ENCODE data around the gene NAV2. TPM values are rescaled to one million over a fixed set of nuclear protein-coding genes. Genes with fewer than 3 reads are reported as not detected.

The NAV2 gene
- total RNA-seq, 1 experiment from 2014 or later, result 139 TPM

DNA sequence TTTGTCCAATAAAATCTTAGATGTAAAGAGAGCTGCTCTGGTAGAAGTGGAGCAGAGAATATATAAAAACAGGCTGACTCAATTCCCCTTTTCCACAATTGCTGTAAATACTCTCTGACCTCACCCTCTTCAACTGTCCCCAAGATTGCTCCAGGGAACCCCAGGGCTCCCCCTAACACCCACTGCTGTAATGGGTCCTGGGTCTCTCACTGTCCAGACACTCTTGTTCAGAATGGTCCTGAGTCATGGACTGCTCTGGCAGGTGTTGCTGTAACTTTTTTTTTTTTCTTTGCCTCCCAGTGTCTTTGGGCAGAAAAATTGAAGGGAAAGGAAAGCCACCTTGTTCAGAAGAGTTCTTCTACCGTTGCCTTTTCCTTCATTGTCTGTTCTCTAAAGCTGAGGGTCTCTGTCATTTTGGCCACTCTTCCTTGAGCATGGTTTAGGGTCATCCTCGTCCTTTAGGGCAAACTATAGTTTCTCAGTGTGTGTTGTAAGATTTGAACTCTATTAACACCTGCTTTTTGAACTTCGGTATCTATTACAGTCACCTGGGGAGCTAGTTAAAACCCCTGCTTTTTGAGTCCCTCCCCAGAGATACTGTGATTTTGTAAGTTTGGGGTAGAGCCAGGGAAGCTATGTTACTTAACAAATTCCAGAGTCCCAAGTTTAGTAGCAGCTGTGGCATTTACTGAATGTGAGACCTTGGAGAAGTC is 209.5 kb downstream of the NAV2 start:
- Mint-ChIP-seq H3K9me3 (ENCODE audit: unreplicated experiment) (no peaks in the 10 kb centered on the region), H3K27me3 (ENCODE audit: insufficient read depth, unreplicated experiment) (no peaks in the 10 kb centered on the region), H3K36me3 (ENCODE audit: insufficient read depth, unreplicated experiment) (peaks cover 12% of the 10 kb centered on the region), H3K4me3 (ENCODE audit: unreplicated experiment) (no peak overlapping the region), H3K27ac (ENCODE audit: low read depth, unreplicated experiment) (peak overlapping the region; percentile 35), H3K4me1 (ENCODE audit: insufficient read depth, unreplicated experiment) (peaks cover 32% of the 10 kb centered on the region)
- no peak for DNase-seq (ENCODE audit: unreplicated experiment)
- POLR2A ChIA-PET, result interaction anchor here (1.2 to 1.6 kb wide), 2 partner anchors 12 to 73 kb away, joined by 3 read pairs; no protein-coding TSS in a partner anchor
- TF ChIP-seq, protein P1, sequence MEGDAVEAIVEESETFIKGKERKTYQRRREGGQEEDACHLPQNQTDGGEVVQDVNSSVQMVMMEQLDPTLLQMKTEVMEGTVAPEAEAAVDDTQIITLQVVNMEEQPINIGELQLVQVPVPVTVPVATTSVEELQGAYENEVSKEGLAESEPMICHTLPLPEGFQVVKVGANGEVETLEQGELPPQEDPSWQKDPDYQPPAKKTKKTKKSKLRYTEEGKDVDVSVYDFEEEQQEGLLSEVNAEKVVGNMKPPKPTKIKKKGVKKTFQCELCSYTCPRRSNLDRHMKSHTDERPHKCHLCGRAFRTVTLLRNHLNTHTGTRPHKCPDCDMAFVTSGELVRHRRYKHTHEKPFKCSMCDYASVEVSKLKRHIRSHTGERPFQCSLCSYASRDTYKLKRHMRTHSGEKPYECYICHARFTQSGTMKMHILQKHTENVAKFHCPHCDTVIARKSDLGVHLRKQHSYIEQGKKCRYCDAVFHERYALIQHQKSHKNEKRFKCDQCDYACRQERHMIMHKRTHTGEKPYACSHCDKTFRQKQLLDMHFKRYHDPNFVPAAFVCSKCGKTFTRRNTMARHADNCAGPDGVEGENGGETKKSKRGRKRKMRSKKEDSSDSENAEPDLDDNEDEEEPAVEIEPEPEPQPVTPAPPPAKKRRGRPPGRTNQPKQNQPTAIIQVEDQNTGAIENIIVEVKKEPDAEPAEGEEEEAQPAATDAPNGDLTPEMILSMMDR (IDR thresholded peaks at IDR 0.05; ENCODE audit: unreplicated experiment), result no peak
- no TSS peak for BruUV-seq (replicated peaks)
- CTCF ChIA-PET, result interaction anchor here (0.6 to 3.3 kb wide), 13 partner anchors 8 to 662 kb away, joined by 3 to 16 read pairs (median 3); no protein-coding TSS in a partner anchor
- intact Hi-C loops (cut with micrococcal nuclease), result no loop called here

DNA sequence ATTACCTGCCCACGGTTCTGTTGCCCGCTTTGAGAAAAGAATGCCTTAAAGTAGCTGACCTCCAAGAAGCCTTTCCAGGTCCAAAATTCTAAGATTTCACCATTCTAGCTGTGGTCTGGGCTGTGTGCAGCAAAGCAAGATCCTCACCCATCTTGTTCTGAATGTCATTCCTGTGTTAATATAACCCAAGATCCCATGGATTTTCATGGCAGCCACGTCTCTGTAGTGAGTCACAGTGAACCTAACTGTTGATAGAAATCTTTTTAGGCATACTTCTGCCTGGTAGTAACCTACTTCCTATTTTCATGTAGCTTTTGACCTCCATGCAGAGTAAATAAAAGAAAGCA is 210.0 kb downstream of the NAV2 start:
- Mint-ChIP-seq H3K27me3 (ENCODE audit: insufficient read depth, unreplicated experiment) (no peaks in the 10 kb centered on the region), H3K9me3 (ENCODE audit: unreplicated experiment) (no peaks in the 10 kb centered on the region), H3K36me3 (ENCODE audit: insufficient read depth, unreplicated experiment) (peaks cover 12% of the 10 kb centered on the region), H3K4me1 (ENCODE audit: insufficient read depth, unreplicated experiment) (peaks cover 29% of the 10 kb centered on the region), H3K27ac (ENCODE audit: low read depth, unreplicated experiment) (no peak overlapping the region), H3K4me3 (ENCODE audit: unreplicated experiment) (no peak overlapping the region)
- ChIA-PET CTCF (interaction anchor here (0.6 to 3.3 kb wide), 9 partner anchors 9 to 663 kb away, joined by 3 to 10 read pairs (median 3); no protein-coding TSS in a partner anchor), POLR2A (interaction anchor here (1.2 to 1.6 kb wide), 2 partner anchors 12 to 73 kb away, joined by 3 read pairs; no protein-coding TSS in a partner anchor)
- BruUV-seq (replicated peaks), result no TSS peak
- intact Hi-C loops (cut with micrococcal nuclease), result no loop called here
- no peak for DNase-seq (ENCODE audit: unreplicated experiment)
- TF ChIP-seq, protein P1 (IDR thresholded peaks at IDR 0.05; ENCODE audit: unreplicated experiment), result no peak

DNA sequence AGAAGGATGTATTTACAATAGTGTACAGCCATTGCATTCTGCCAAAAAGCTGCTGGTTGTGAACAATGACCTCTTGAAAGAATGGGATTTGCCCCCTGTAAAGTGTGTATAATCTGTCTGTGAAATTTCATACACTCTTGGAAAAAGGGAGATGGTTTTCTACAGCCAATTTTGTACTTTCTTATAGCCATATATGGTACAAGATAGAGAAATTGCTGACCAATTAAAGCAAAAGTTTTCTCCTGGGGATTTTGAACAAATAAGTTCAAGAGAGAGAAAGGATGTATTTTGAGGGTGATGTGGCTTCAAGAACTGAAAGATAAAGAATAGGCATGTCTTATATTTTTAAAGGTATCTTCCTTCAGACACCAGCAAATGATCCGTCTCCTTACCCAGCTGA is 211.0 kb downstream of the NAV2 start:
- TF ChIP-seq, protein P1 (IDR thresholded peaks at IDR 0.05; ENCODE audit: unreplicated experiment), result no peak
- ChIA-PET POLR2A (interaction anchor here (1.6 kb wide), 1 partner anchor 11 kb away, joined by 3 read pairs; no protein-coding TSS in a partner anchor), CTCF (interaction anchor here (0.7 to 2.9 kb wide), 6 partner anchors 12 to 250 kb away, joined by 3 to 10 read pairs (median 3); no protein-coding TSS in a partner anchor)
- H3K27me3 Mint-ChIP-seq (ENCODE audit: insufficient read depth, unreplicated experiment), result no peaks in the 10 kb centered on the region
- no peak overlapping the region for H3K4me3 Mint-ChIP-seq (ENCODE audit: unreplicated experiment)
- H3K27ac Mint-ChIP-seq (ENCODE audit: low read depth, unreplicated experiment), result peak overlapping the region; percentile 12
- intact Hi-C loops (cut with micrococcal nuclease), result no loop called here
- DNase-seq (ENCODE audit: unreplicated experiment), result no peak
- no peaks in the 10 kb centered on the region for H3K9me3 Mint-ChIP-seq (ENCODE audit: unreplicated experiment)
- peaks cover 20% of the 10 kb centered on the region for H3K4me1 Mint-ChIP-seq (ENCODE audit: insufficient read depth, unreplicated experiment)
- no TSS peak for BruUV-seq (replicated peaks)
- H3K36me3 Mint-ChIP-seq (ENCODE audit: insufficient read depth, unreplicated experiment), result peaks cover 12% of the 10 kb centered on the region

DNA sequence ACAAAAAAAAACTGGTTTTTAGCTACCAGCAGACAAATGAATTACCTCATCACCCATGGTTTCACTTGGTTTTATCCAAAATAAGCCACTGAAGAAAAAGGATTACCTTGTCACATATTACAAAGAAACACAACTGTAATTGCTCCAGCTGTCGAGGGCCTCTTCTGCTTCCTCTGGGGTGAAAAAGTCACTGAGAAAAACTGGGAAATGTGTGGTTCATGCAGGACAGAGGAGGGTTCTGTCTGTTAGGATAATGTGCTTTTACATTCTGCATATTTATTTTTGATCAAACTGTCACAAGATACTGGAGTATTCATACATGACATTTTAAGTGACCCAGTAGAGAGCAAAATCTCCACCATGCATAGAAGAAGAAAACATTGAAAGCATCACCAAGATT is 211.7 kb downstream of the NAV2 start:
- Mint-ChIP-seq H3K36me3 (ENCODE audit: insufficient read depth, unreplicated experiment) (peaks cover 12% of the 10 kb centered on the region), H3K27me3 (ENCODE audit: insufficient read depth, unreplicated experiment) (no peaks in the 10 kb centered on the region), H3K9me3 (ENCODE audit: unreplicated experiment) (no peaks in the 10 kb centered on the region), H3K4me3 (ENCODE audit: unreplicated experiment) (no peak overlapping the region), H3K4me1 (ENCODE audit: insufficient read depth, unreplicated experiment) (peaks cover 13% of the 10 kb centered on the region), H3K27ac (ENCODE audit: low read depth, unreplicated experiment) (no peak overlapping the region)
- BruUV-seq (replicated peaks), result no TSS peak
- DNase-seq (ENCODE audit: unreplicated experiment), result no peak
- TF ChIP-seq, protein P1 (IDR thresholded peaks at IDR 0.05; ENCODE audit: unreplicated experiment), result no peak
- POLR2A ChIA-PET, result no interaction called here
- intact Hi-C loops (cut with micrococcal nuclease), result no loop called here
- CTCF ChIA-PET, result interaction anchor here (0.7 to 2.9 kb wide), 7 partner anchors 11 to 249 kb away, joined by 3 to 10 read pairs (median 3); no protein-coding TSS in a partner anchor
